Measurements from ENCODE around the gene NHLRC2. TPM values are rescaled to one million over a fixed set of nuclear protein-coding genes. Genes with fewer than 3 reads are reported as not detected.

Gene NHLRC2
- polyA plus RNA-seq, 3 donors = 2.8 to 6.9 (median 5.3) TPM

- peaks cover 26% of the 10 kb centered on the region for H4K20me1 ChIP-seq (ENCODE audit: insufficient read depth, low read length)
- no peak overlapping the region for H3K9ac ChIP-seq (ENCODE audit: insufficient read depth, low read length, poor library complexity, severe bottlenecking)
- no CpG with 5 or more reads among the region's 5 CpGs for WGBS (ENCODE audit: insufficient coverage)
- DNase-seq = no peak
- H3K79me2 ChIP-seq (ENCODE audit: insufficient read depth, low read length) = peaks cover 75% of the 10 kb centered on the region
- Mint-ChIP-seq H3K27me3 (ENCODE audit: low read depth in 3 of 3) (no peaks in the 10 kb centered on the region), H3K4me1 (peaks cover 27% of the 10 kb centered on the region), H3K36me3 (peaks cover 14 to 24% of the 10 kb centered on the region in 2 donors), H3K9me3 (peaks cover 0 to 8% (median 0%) of the 10 kb centered on the region in 7 donors), H3K4me3 (no peak overlapping the region), H3K27ac (no peak overlapping the region)
- no peak overlapping the region for H3K4me3 ChIP-seq (replicated peaks in 1 of 3; ENCODE audit: low read depth in 2 of 3, low read length in 3 of 3)
- H3K27ac ChIP-seq (ENCODE audit: low read depth in 1 of 2, low read length in 2 of 2) = no peak overlapping the region
- H3K4me2 ChIP-seq (replicated peaks; ENCODE audit: extremely low read depth, low read length, poor library complexity, severe bottlenecking) = no peak overlapping the region
- no peaks in the 10 kb centered on the region for H3K9me3 ChIP-seq (replicated peaks in 1 of 2; ENCODE audit: control insufficient read depth in 1 of 2, insufficient read depth in 1 of 2, low read length in 2 of 2)
- TF ChIP-seq CTCF (IDR thresholded peaks at IDR 0.05) = no peak
- H2AFZ ChIP-seq (ENCODE audit: insufficient read depth, low read depth, low read length, poor library complexity, severe bottlenecking) = no peak overlapping the region
- peaks cover 0 to 24% of the 10 kb centered on the region in 2 donors for H3K36me3 ChIP-seq (replicated peaks in 1 of 2; ENCODE audit: control insufficient read depth in 1 of 2, insufficient read depth in 2 of 2, low read length in 2 of 2)
- no peaks in the 10 kb centered on the region for H3K27me3 ChIP-seq (ENCODE audit: control insufficient read depth in 2 of 2, insufficient read depth in 2 of 2, low read length in 2 of 2)
- peaks cover 13 to 33% of the 10 kb centered on the region in 2 donors for H3K4me1 ChIP-seq (ENCODE audit: control insufficient read depth in 1 of 2, insufficient read depth in 2 of 2, low read length in 2 of 2)
- intact Hi-C loops (cut with micrococcal nuclease) = loop anchor here in 1 of 2 donors (10.0 kb wide), 1 partner anchor 88 kb away; no protein-coding TSS in a partner anchor
These were observed 12.3 kb downstream of the NHLRC2 start for GRCh38 chr10:113866551-113867394.

GRCh38 chr10:113867904-113868303 is 13.4 kb downstream of the NHLRC2 start:
- Histone ChIP-seq H3K27me3 (ENCODE audit: control insufficient read depth in 2 of 2, insufficient read depth in 2 of 2, low read length in 2 of 2) (no peaks in the 10 kb centered on the region), H3K36me3 (replicated peaks in 1 of 2; ENCODE audit: control insufficient read depth in 1 of 2, insufficient read depth in 2 of 2, low read length in 2 of 2) (peaks cover 0 to 15% of the 10 kb centered on the region in 2 donors), H3K9me3 (replicated peaks in 1 of 2; ENCODE audit: control insufficient read depth in 1 of 2, insufficient read depth in 1 of 2, low read length in 2 of 2) (no peaks in the 10 kb centered on the region), H3K4me1 (ENCODE audit: control insufficient read depth in 1 of 2, insufficient read depth in 2 of 2, low read length in 2 of 2) (peaks cover 13 to 33% of the 10 kb centered on the region in 2 donors), H3K79me2 (ENCODE audit: insufficient read depth, low read length) (peaks cover 72% of the 10 kb centered on the region), H2AFZ (ENCODE audit: insufficient read depth, low read depth, low read length, poor library complexity, severe bottlenecking) (no peak overlapping the region), H3K4me3 (replicated peaks in 1 of 3; ENCODE audit: low read depth in 2 of 3, low read length in 3 of 3) (no peak overlapping the region), H3K9ac (ENCODE audit: insufficient read depth, low read length, poor library complexity, severe bottlenecking) (no peak overlapping the region), H3K27ac (ENCODE audit: low read depth in 1 of 2, low read length in 2 of 2) (no peak overlapping the region), H3K4me2 (replicated peaks; ENCODE audit: extremely low read depth, low read length, poor library complexity, severe bottlenecking) (no peak overlapping the region), H4K20me1 (ENCODE audit: insufficient read depth, low read length) (peaks cover 32% of the 10 kb centered on the region)
- 74% methylated on average over 4 of the region's 4 CpGs for WGBS (ENCODE audit: insufficient coverage)
- H3K36me3 Mint-ChIP-seq = peaks cover 10 to 23% of the 10 kb centered on the region in 2 donors
- H3K27ac Mint-ChIP-seq = peak overlapping the region in 2 of 7 donors; percentile 7 to 10
- peaks cover 31% of the 10 kb centered on the region for H3K4me1 Mint-ChIP-seq
- H3K4me3 Mint-ChIP-seq = no peak overlapping the region
- no peaks in the 10 kb centered on the region for H3K27me3 Mint-ChIP-seq (ENCODE audit: low read depth in 3 of 3)
- DNase-seq = no peak
- H3K9me3 Mint-ChIP-seq = peaks cover 0 to 8% (median 3%) of the 10 kb centered on the region in 7 donors
- TF ChIP-seq CTCF (IDR thresholded peaks at IDR 0.05) = no peak
- intact Hi-C loops (cut with micrococcal nuclease) = loop anchor here in 1 of 2 donors (10.0 kb wide), 1 partner anchor 87 kb away; no protein-coding TSS in a partner anchor

Measured in CD14-positive monocyte (primary cell).